OCI-LY3 (cell line): ENCODE data around the gene SERINC5.

Experiments used
- EZH2phosphoT487 ChIP-seq: fragments of 200-600 bp; shearing (Covaris generic); IDR thresholded peaks from 2 replicates; pipeline ENCODE4 v1.6.1; 2018; ENCODE audit warnings: antibody characterized with exemption, mixed run types, low read depth
- TF ChIP-seq, protein P1 (sequence below): fragments of 200-600, 300-600 bp; sonication (generic); IDR thresholded peaks from 2 replicates; pipeline ENCODE4 v1.5.1; 2014; ENCODE audit warnings: antibody characterized with exemption, low read length, low read depth

DNA sequence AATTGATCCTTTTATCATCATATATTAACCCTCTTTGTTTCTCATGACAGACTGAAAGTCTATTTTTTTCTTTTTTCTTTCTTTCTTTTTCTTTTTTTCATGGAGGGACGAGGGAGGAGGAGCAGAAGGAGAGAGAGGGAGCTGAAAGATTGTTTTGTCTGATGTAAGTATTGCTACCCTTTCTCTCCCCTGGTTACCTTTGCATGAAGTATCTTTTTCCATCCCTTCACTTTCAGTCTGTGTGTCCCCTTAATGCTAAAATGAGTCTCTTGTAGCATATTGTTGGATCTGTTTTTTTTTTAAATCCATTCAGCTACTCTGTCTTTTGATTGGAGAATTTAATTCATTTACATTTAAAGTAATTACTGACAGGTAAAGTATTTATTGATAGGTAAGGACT, 27.5 kb upstream of the SERINC5 start:
- TF ChIP-seq, protein P1, sequence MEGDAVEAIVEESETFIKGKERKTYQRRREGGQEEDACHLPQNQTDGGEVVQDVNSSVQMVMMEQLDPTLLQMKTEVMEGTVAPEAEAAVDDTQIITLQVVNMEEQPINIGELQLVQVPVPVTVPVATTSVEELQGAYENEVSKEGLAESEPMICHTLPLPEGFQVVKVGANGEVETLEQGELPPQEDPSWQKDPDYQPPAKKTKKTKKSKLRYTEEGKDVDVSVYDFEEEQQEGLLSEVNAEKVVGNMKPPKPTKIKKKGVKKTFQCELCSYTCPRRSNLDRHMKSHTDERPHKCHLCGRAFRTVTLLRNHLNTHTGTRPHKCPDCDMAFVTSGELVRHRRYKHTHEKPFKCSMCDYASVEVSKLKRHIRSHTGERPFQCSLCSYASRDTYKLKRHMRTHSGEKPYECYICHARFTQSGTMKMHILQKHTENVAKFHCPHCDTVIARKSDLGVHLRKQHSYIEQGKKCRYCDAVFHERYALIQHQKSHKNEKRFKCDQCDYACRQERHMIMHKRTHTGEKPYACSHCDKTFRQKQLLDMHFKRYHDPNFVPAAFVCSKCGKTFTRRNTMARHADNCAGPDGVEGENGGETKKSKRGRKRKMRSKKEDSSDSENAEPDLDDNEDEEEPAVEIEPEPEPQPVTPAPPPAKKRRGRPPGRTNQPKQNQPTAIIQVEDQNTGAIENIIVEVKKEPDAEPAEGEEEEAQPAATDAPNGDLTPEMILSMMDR = no peak
- TF ChIP-seq EZH2phosphoT487 = no peak
